ENCODE measurements around the gene FHL2.

FHL2 gene

DNA sequence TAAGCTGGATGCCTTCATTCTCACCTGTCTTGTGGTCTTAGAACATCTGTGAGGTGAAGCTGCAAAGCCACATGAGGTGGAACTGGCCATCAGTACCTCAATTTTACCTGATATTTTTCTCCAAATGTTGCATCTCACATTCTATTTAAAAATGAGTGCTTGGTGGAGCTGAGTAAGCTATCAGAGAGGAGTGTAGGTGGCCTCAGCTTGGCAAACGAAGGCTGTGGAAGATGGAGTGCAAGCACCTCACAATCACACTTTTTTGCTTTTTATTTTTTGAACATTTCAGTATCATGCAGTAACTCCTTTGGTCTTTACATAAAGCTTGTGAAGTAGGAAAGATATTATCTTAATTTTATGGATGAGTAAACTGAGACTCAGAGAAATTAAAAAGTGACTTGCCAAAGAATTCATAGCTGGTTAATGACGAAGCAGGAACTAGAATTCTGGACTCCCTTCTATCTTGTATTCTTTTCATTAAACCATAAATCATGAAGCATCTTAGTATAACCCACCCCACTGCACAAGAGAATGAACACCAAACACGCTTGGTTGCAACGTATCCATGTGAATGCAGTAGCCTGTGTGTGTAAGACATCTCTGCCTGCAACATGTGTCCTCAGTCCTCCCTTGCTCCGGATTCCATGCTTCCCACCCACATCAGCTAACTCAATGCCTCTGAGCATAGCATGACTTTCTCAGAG, 34.3 kb downstream of the FHL2 start:
- H3K27me3 ChIP-seq (ENCODE audit: control insufficient read depth, insufficient read depth, low read length) = no peaks in the 10 kb centered on the region
- no peak overlapping the region for H3K4me3 ChIP-seq (ENCODE audit: low read depth, low read length)
- H3K4me1 ChIP-seq (ENCODE audit: control insufficient read depth, insufficient read depth, low read length) = no peaks in the 10 kb centered on the region
- H3K27ac ChIP-seq (ENCODE audit: low read depth, low read length) = no peak overlapping the region
- peaks cover 74% of the 10 kb centered on the region for H3K36me3 ChIP-seq (ENCODE audit: control insufficient read depth, insufficient read depth, low read length)
- H3K9ac ChIP-seq (ENCODE audit: low read length) = no peak overlapping the region
- H3K9me3 ChIP-seq (ENCODE audit: control insufficient read depth, insufficient read depth, low read depth, low read length) = no peaks in the 10 kb centered on the region

GRCh38 chr2:105362862-105363591, 35.8 kb downstream of the FHL2 start:
- no peaks in the 10 kb centered on the region for H3K4me1 ChIP-seq (ENCODE audit: control insufficient read depth, insufficient read depth, low read length)
- no peak overlapping the region for H3K27ac ChIP-seq (ENCODE audit: low read depth, low read length)
- H3K27me3 ChIP-seq (ENCODE audit: control insufficient read depth, insufficient read depth, low read length) = no peaks in the 10 kb centered on the region
- no peaks in the 10 kb centered on the region for H3K9me3 ChIP-seq (ENCODE audit: control insufficient read depth, insufficient read depth, low read depth, low read length)
- H3K9ac ChIP-seq (ENCODE audit: low read length) = no peak overlapping the region
- H3K4me3 ChIP-seq (ENCODE audit: low read depth, low read length) = no peak overlapping the region
- H3K36me3 ChIP-seq (ENCODE audit: control insufficient read depth, insufficient read depth, low read length) = peaks cover 82% of the 10 kb centered on the region

- no peak overlapping the region for H3K9ac ChIP-seq (ENCODE audit: low read length)
- no peaks in the 10 kb centered on the region for H3K27me3 ChIP-seq (ENCODE audit: control insufficient read depth, insufficient read depth, low read length)
- no peak overlapping the region for H3K27ac ChIP-seq (ENCODE audit: low read depth, low read length)
- peaks cover 75% of the 10 kb centered on the region for H3K36me3 ChIP-seq (ENCODE audit: control insufficient read depth, insufficient read depth, low read length)
- H3K4me3 ChIP-seq (ENCODE audit: low read depth, low read length) = no peak overlapping the region
- H3K9me3 ChIP-seq (ENCODE audit: control insufficient read depth, insufficient read depth, low read depth, low read length) = no peaks in the 10 kb centered on the region
- no peaks in the 10 kb centered on the region for H3K4me1 ChIP-seq (ENCODE audit: control insufficient read depth, insufficient read depth, low read length)
Observed at GRCh38 chr2:105361102-105361889, 37.6 kb downstream of the FHL2 start.

- Histone ChIP-seq H3K9me3 (ENCODE audit: control insufficient read depth, insufficient read depth, low read depth, low read length) (no peaks in the 10 kb centered on the region), H3K4me1 (ENCODE audit: control insufficient read depth, insufficient read depth, low read length) (no peaks in the 10 kb centered on the region), H3K4me3 (ENCODE audit: low read depth, low read length) (no peak overlapping the region), H3K27me3 (ENCODE audit: control insufficient read depth, insufficient read depth, low read length) (no peaks in the 10 kb centered on the region), H3K9ac (ENCODE audit: low read length) (no peak overlapping the region), H3K36me3 (ENCODE audit: control insufficient read depth, insufficient read depth, low read length) (peaks cover 76% of the 10 kb centered on the region), H3K27ac (ENCODE audit: low read depth, low read length) (no peak overlapping the region)
Observed at GRCh38 chr2:105358593-105358992, 40.3 kb downstream of the FHL2 start.

- H3K9me3 ChIP-seq (ENCODE audit: control insufficient read depth, insufficient read depth, low read depth, low read length) = no peaks in the 10 kb centered on the region
- H3K36me3 ChIP-seq (ENCODE audit: control insufficient read depth, insufficient read depth, low read length) = peaks cover 69% of the 10 kb centered on the region
- no peak overlapping the region for H3K4me3 ChIP-seq (ENCODE audit: low read depth, low read length)
- no peaks in the 10 kb centered on the region for H3K27me3 ChIP-seq (ENCODE audit: control insufficient read depth, insufficient read depth, low read length)
- no peaks in the 10 kb centered on the region for H3K4me1 ChIP-seq (ENCODE audit: control insufficient read depth, insufficient read depth, low read length)
- no peak overlapping the region for H3K9ac ChIP-seq (ENCODE audit: low read length)
- no peak overlapping the region for H3K27ac ChIP-seq (ENCODE audit: low read depth, low read length)
Observed at GRCh38 chr2:105357122-105357521, 41.7 kb downstream of the FHL2 start.

- peaks cover 86% of the 10 kb centered on the region for H3K36me3 ChIP-seq (ENCODE audit: control insufficient read depth, insufficient read depth, low read length)
Observed at GRCh38 chr2:105344704-105345345, 54.0 kb downstream of the FHL2 start.

GRCh38 chr2:105339414-105339813, 59.4 kb downstream of the FHL2 start:
- no peaks in the 10 kb centered on the region for H3K27me3 ChIP-seq (ENCODE audit: control insufficient read depth, insufficient read depth, low read length)
- H3K4me1 ChIP-seq (ENCODE audit: control insufficient read depth, insufficient read depth, low read length) = no peaks in the 10 kb centered on the region
- no peaks in the 10 kb centered on the region for H3K9me3 ChIP-seq (ENCODE audit: control insufficient read depth, insufficient read depth, low read depth, low read length)
- H3K36me3 ChIP-seq (ENCODE audit: control insufficient read depth, insufficient read depth, low read length) = peaks cover 48% of the 10 kb centered on the region
- H3K9ac ChIP-seq (ENCODE audit: low read length) = no peak overlapping the region
- H3K27ac ChIP-seq (ENCODE audit: low read depth, low read length) = no peak overlapping the region
- no peak overlapping the region for H3K4me3 ChIP-seq (ENCODE audit: low read depth, low read length)

More at GRCh38 chr2:105344704-105345345, 54.0 kb downstream of the FHL2 start:
- Histone ChIP-seq H3K27ac (ENCODE audit: low read depth, low read length) (no peak overlapping the region), H3K9me3 (ENCODE audit: control insufficient read depth, insufficient read depth, low read depth, low read length) (no peaks in the 10 kb centered on the region), H3K9ac (ENCODE audit: low read length) (no peak overlapping the region), H3K4me3 (ENCODE audit: low read depth, low read length) (no peak overlapping the region), H3K4me1 (ENCODE audit: control insufficient read depth, insufficient read depth, low read length) (no peaks in the 10 kb centered on the region), H3K27me3 (ENCODE audit: control insufficient read depth, insufficient read depth, low read length) (no peaks in the 10 kb centered on the region)

GRCh38 chr2:105338020-105338385, 60.8 kb downstream of the FHL2 start:
- Histone ChIP-seq H3K9ac (ENCODE audit: low read length) (peak overlapping the region; percentile 97), H3K4me3 (ENCODE audit: low read depth, low read length) (peak overlapping the region; percentile 87), H3K27me3 (ENCODE audit: control insufficient read depth, insufficient read depth, low read length) (no peaks in the 10 kb centered on the region), H3K9me3 (ENCODE audit: control insufficient read depth, insufficient read depth, low read depth, low read length) (no peaks in the 10 kb centered on the region), H3K36me3 (ENCODE audit: control insufficient read depth, insufficient read depth, low read length) (peaks cover 43% of the 10 kb centered on the region), H3K4me1 (ENCODE audit: control insufficient read depth, insufficient read depth, low read length) (no peaks in the 10 kb centered on the region), H3K27ac (ENCODE audit: low read depth, low read length) (no peak overlapping the region)

DNA sequence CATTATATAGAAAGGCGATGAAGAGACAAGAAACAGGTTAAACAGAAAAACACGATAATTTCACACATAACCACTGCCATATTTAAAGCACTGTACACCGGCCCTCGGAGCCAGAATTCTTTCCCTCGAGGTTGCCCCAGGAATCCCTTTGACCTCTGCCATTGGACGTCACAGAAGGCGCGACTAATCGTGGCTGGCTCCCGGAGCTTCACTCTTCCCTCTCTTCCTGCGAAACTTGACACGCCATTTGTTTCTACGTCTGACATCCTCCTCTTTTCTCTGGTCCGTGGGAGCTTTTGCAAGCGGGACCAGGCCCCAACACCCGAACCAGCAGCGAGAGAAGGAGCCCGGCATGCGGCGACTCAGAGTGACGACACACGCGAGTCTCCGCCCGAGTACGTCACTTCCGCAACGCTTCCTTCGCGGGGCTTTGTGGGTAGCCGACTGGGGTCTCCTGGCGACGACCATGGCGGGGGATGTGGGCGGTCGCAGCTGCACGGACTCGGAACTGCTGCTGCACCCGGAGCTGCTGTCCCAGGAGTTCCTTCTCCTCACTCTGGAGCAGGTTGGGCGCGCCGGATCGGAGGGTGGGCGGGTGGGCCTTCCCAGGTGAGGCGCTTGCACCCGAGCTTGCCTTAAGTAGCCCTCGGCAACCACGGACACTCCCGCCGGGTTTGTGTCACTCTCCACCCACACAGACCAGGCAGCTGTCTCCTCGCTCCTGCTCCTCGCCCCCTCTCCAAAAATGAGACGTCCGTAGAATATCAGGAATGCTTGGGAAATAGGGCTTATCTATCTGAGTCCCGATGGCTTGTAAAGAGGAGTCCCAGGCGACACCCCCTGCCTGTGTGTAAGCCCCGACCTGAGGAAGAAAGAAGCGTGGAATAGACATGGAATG, 61.5 kb downstream of the FHL2 start, which contains the start of gene C2orf49:
Gene C2orf49 (plus strand): TSS at position 419 of the 898 bp plus-strand sequence. CDS start 48 bp downstream, at position 467.
- Histone ChIP-seq H3K4me3 (ENCODE audit: low read depth, low read length) (peak within 1 kb of the TSS; percentile 87), H3K36me3 (ENCODE audit: control insufficient read depth, insufficient read depth, low read length) (peaks cover 37% of the 10 kb centered on the region), H3K9ac (ENCODE audit: low read length) (peak within 1 kb of the TSS; percentile 97), H3K27ac (ENCODE audit: low read depth, low read length) (peak within 1 kb of the TSS; percentile 99), H3K4me1 (ENCODE audit: control insufficient read depth, insufficient read depth, low read length) (no peaks in the 10 kb centered on the region), H3K27me3 (ENCODE audit: control insufficient read depth, insufficient read depth, low read length) (no peaks in the 10 kb centered on the region), H3K9me3 (ENCODE audit: control insufficient read depth, insufficient read depth, low read depth, low read length) (no peaks in the 10 kb centered on the region)

DNA sequence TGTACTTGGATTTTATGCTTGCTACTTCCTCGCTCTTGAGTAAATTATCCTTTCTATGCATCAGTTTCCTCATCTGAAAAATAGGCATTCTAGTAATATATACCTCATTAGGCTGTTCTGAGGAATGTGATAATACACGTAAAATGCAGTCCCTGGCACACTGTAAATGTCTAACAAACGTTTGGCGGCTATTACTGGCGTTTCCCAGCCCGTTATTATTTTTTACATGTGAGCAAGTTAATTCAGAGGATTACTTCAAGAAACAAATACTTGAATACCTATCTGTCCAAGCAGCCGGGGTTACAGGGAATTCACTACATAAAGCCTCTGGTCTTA, 62.1 kb downstream of the FHL2 start:
- H3K4me3 ChIP-seq (ENCODE audit: low read depth, low read length) = peak overlapping the region; percentile 87
- no peaks in the 10 kb centered on the region for H3K9me3 ChIP-seq (ENCODE audit: control insufficient read depth, insufficient read depth, low read depth, low read length)
- H3K36me3 ChIP-seq (ENCODE audit: control insufficient read depth, insufficient read depth, low read length) = peaks cover 31% of the 10 kb centered on the region
- H3K27me3 ChIP-seq (ENCODE audit: control insufficient read depth, insufficient read depth, low read length) = no peaks in the 10 kb centered on the region
- peak overlapping the region; percentile 99 for H3K27ac ChIP-seq (ENCODE audit: low read depth, low read length)
- H3K9ac ChIP-seq (ENCODE audit: low read length) = peak overlapping the region; percentile 97
- no peaks in the 10 kb centered on the region for H3K4me1 ChIP-seq (ENCODE audit: control insufficient read depth, insufficient read depth, low read length)
